ENCODE data around the gene RIT1.

DNA sequence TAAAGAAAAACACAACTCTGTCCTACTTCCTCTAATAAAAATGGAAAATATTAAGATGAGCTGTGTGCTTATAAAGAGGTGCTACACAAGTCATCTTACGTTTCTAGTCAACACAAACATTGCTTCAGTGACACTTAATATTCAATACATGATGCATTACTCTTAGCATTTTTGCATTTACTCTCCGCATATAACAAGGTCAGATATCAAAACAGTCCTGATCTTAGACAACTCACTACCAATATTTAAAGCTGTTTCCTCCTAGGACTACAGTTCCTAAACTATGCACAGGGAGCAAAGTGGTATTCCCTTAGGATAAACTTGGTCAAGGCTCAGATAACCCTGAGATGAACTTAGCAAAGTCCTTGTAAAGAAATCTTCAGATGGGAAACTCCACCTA is 12.3 kb downstream of the RIT1 start:
- TF ChIP-seq CTCF (IDR thresholded peaks at IDR 0.05) = no peak
- TF ChIP-seq EP300 (IDR thresholded peaks at IDR 0.05) = no peak
- no peak for TF ChIP-seq POLR2A (IDR thresholded peaks at IDR 0.05)
